Measurements from ENCODE around the gene ZNF44. TPM values are rescaled to one million over a fixed set of nuclear protein-coding genes. Genes with fewer than 3 reads are reported as not detected.
A peak's percentile ranks its signal among the peaks of the same experiment; 100 is the strongest.

ZNF44 gene
- total and polyA plus RNA-seq, 2 of the 13 experiments (the other 11 are each of a cell fraction or from before 2014, with no cell fraction given) = 6.9 to 15.7 TPM

DNA sequence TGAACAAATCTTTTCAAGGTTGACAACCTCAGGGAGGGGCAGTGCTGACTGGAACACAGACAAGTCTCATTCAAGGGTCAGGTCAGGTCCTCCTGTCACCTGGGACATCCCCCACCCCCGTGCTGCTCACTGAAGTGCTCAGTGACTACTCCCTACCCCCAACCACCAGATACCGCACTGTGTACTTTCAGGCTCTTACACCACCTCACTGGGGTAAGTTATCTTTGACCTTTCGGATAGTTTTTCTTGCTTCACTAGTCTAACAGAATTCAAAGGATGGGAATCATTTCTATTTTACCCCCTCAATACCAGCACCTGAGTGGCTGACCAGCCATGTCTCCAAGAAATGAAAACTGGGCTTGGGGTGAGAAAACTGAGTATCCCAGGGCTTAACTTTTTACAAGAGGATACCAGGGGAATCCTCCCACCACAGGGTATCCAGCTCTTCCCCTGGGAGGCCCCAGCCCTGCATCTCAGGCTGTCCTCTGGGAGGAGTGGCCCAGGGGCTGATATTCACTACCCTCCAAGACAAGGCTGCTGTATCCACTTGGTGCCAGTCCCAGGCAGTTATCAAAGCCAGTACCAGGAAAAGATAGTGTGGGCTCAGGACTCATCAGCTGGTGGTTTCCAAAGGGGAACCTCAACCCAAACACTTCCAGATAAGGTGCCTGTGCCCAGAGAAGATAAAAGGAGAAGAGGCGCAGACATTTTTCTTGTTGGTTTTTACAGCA is 36.7 kb upstream of the ZNF44 start (continued):
- TF ChIP-seq, protein P1, sequence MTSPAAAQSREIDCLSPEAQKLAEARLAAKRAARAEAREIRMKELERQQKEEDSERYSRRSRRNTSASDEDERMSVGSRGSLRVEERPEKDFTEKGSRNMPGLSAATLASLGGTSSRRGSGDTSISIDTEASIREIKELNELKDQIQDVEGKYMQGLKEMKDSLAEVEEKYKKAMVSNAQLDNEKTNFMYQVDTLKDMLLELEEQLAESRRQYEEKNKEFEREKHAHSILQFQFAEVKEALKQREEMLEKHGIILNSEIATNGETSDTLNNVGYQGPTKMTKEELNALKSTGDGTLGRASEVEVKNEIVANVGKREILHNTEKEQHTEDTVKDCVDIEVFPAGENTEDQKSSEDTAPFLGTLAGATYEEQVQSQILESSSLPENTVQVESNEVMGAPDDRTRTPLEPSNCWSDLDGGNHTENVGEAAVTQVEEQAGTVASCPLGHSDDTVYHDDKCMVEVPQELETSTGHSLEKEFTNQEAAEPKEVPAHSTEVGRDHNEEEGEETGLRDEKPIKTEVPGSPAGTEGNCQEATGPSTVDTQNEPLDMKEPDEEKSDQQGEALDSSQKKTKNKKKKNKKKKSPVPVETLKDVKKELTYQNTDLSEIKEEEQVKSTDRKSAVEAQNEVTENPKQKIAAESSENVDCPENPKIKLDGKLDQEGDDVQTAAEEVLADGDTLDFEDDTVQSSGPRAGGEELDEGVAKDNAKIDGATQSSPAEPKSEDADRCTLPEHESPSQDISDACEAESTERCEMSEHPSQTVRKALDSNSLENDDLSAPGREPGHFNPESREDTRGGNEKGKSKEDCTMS (CRISPR knock-in tag; conservative IDR thresholded peaks at IDR 0.05) = no peak
- 0 out of 2 replicates have a peak, but pooled peaks have one; percentile 9 for TF ChIP-seq CREB1 (IDR thresholded peaks at IDR 0.05)
- TF ChIP-seq CREB1 (CRISPR knock-in tag; IDR thresholded peaks at IDR 0.05) = peak; percentile 54; the same call in 1 of the 2 replicates
- peak; percentile 38; the same call in 1 of the 2 replicates for TF ChIP-seq ATF7 (IDR thresholded peaks at IDR 0.05)
- TF ChIP-seq ATF7 (CRISPR knock-in tag; IDR thresholded peaks at IDR 0.05) = peak; percentile 53; the same call in 1 of the 2 replicates
- TF ChIP-seq, protein P2, sequence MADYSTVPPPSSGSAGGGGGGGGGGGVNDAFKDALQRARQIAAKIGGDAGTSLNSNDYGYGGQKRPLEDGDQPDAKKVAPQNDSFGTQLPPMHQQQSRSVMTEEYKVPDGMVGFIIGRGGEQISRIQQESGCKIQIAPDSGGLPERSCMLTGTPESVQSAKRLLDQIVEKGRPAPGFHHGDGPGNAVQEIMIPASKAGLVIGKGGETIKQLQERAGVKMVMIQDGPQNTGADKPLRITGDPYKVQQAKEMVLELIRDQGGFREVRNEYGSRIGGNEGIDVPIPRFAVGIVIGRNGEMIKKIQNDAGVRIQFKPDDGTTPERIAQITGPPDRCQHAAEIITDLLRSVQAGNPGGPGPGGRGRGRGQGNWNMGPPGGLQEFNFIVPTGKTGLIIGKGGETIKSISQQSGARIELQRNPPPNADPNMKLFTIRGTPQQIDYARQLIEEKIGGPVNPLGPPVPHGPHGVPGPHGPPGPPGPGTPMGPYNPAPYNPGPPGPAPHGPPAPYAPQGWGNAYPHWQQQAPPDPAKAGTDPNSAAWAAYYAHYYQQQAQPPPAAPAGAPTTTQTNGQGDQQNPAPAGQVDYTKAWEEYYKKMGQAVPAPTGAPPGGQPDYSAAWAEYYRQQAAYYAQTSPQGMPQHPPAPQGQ (CRISPR knock-in tag; IDR thresholded peaks at IDR 0.05; ENCODE audit: borderline replicate concordance) = no peak
- 0 out of 2 replicates have a peak, but pooled peaks have one; percentile 22 for TF ChIP-seq ZFP1 (CRISPR knock-in tag; IDR thresholded peaks at IDR 0.05)
- TF ChIP-seq ZNF441 (CRISPR knock-in tag; IDR thresholded peaks at IDR 0.05; ENCODE audit: borderline replicate concordance) = no peak
- TF ChIP-seq MIER2 (CRISPR knock-in tag; IDR thresholded peaks at IDR 0.05) = no peak; the same call in 1 of the 2 replicates
- no peak for TF ChIP-seq ARID2 (CRISPR knock-in tag; IDR thresholded peaks at IDR 0.05; ENCODE audit: borderline replicate concordance)
- TF ChIP-seq KMT2A (CRISPR knock-in tag; IDR thresholded peaks at IDR 0.05) = no peak; the same call in 1 of the 2 replicates
- TF ChIP-seq, protein P3, sequence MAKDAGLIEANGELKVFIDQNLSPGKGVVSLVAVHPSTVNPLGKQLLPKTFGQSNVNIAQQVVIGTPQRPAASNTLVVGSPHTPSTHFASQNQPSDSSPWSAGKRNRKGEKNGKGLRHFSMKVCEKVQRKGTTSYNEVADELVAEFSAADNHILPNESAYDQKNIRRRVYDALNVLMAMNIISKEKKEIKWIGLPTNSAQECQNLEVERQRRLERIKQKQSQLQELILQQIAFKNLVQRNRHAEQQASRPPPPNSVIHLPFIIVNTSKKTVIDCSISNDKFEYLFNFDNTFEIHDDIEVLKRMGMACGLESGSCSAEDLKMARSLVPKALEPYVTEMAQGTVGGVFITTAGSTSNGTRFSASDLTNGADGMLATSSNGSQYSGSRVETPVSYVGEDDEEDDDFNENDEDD (CRISPR knock-in tag; IDR thresholded peaks at IDR 0.05; ENCODE audit: borderline replicate concordance) = no peak
- no peak for TF ChIP-seq RARG (CRISPR knock-in tag; IDR thresholded peaks at IDR 0.05; ENCODE audit: low read depth)
- no peak for TF ChIP-seq MBNL3 (CRISPR knock-in tag; conservative IDR thresholded peaks at IDR 0.05)
- no peak for TF ChIP-seq IRX3 (CRISPR knock-in tag; IDR thresholded peaks at IDR 0.05; ENCODE audit: borderline replicate concordance, low read depth)
- no peak for TF ChIP-seq SMYD3 (CRISPR knock-in tag; IDR thresholded peaks at IDR 0.05)
- no peak for TF ChIP-seq ZNF513 (CRISPR knock-in tag; conservative IDR thresholded peaks at IDR 0.05)
- TF ChIP-seq, protein P4, sequence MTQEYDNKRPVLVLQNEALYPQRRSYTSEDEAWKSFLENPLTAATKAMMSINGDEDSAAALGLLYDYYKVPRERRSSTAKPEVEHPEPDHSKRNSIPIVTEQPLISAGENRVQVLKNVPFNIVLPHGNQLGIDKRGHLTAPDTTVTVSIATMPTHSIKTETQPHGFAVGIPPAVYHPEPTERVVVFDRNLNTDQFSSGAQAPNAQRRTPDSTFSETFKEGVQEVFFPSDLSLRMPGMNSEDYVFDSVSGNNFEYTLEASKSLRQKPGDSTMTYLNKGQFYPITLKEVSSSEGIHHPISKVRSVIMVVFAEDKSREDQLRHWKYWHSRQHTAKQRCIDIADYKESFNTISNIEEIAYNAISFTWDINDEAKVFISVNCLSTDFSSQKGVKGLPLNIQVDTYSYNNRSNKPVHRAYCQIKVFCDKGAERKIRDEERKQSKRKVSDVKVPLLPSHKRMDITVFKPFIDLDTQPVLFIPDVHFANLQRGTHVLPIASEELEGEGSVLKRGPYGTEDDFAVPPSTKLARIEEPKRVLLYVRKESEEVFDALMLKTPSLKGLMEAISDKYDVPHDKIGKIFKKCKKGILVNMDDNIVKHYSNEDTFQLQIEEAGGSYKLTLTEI (CRISPR knock-in tag; conservative IDR thresholded peaks at IDR 0.05) = no peak
- no peak; a peak in 2 of 4 replicates for TF ChIP-seq POLR2A (IDR thresholded peaks at IDR 0.05; ENCODE audit: insufficient read depth in 1 of 2, low read depth in 2 of 2, low read length in 2 of 2)
- TF ChIP-seq LCORL (IDR thresholded peaks at IDR 0.05) = no peak
- TF ChIP-seq LCORL (CRISPR knock-in tag; IDR thresholded peaks at IDR 0.05) = peak; percentile 82

All from HepG2 (cell line).